GM23248 (cell line): ENCODE measurements around the gene SERPINC1. TPM values are rescaled to one million over a fixed set of nuclear protein-coding genes. Genes with fewer than 3 reads are reported as not detected.

ENCODE experiments used
- DNase-seq: peaks from one replicate; pipeline ENCODE4 v3.0.0-alpha.2; 2015
- H2AFZ ChIP-seq: fragments of 200-600 bp; sonication (generic); 2 replicates; pipeline ENCODE4 v1.6.1; 2016; ENCODE audit warnings: antibody characterized with exemption
- H3F3A ChIP-seq: fragments of 200-600 bp; sonication (generic); 2 replicates; pipeline ENCODE4 v1.6.1; 2016; ENCODE audit warnings: mild to moderate bottlenecking, antibody characterized with exemption, mixed run types; ENCODE audit not compliant: insufficient read depth
- H3K27ac ChIP-seq: fragments of 200-600 bp; sonication (generic); 2 replicates; pipeline ENCODE4 v1.5.1; 2016; ENCODE audit warnings: mild to moderate bottlenecking
- H3K27me3 ChIP-seq: fragments of 200-600 bp; sonication (generic); replicated peaks from 2 replicates; pipeline ENCODE4 v1.6.1; 2016; ENCODE audit warnings: mild to moderate bottlenecking; ENCODE audit not compliant: insufficient read depth
- H3K36me3 ChIP-seq: fragments of 200-600 bp; sonication (generic); 2 replicates; pipeline ENCODE4 v1.6.1; 2016; ENCODE audit warnings: low read depth, mild to moderate bottlenecking
- H3K4me1 ChIP-seq: fragments of 200-600 bp; sonication (generic); 2 replicates; pipeline ENCODE4 v1.6.1; 2016; ENCODE audit warnings: mild to moderate bottlenecking; ENCODE audit not compliant: insufficient read depth
- H3K4me2 ChIP-seq: fragments of 200-600 bp; sonication (generic); one replicate; pipeline ENCODE4 v1.6.1; 2016; ENCODE audit warnings: mild to moderate bottlenecking; ENCODE audit not compliant: unreplicated experiment
- H3K4me3 ChIP-seq: fragments of 200-600 bp; sonication (generic); 2 replicates; pipeline ENCODE4 v1.5.1; 2016; ENCODE audit warnings: mild to moderate bottlenecking
- H3K79me2 ChIP-seq: fragments of 200-600 bp; sonication (generic); 2 replicates; pipeline ENCODE4 v1.6.1; 2016; ENCODE audit warnings: mild to moderate bottlenecking; ENCODE audit not compliant: insufficient read depth
- H3K9ac ChIP-seq: fragments of 200-600 bp; sonication (generic); 2 replicates; pipeline ENCODE4 v1.6.1; 2016; ENCODE audit warnings: mild to moderate bottlenecking
- H3K9me2 ChIP-seq: fragments of 200-600 bp; sonication (generic); 2 replicates; pipeline ENCODE4 v1.6.1; 2016; ENCODE audit warnings: mixed run types, mild to moderate bottlenecking, moderate library complexity; ENCODE audit not compliant: insufficient read depth
- H3K9me3 ChIP-seq: fragments of 200-600 bp; sonication (generic); one replicate; pipeline ENCODE4 v1.6.1; 2017; ENCODE audit warnings: low read depth
- H4K20me1 ChIP-seq: fragments of 200-600 bp; sonication (generic); 2 replicates; pipeline ENCODE4 v1.6.0; 2016; ENCODE audit not compliant: insufficient read depth
- EZH2 ChIP-seq: fragments of 200-600 bp; sonication (generic); IDR thresholded peaks from 2 replicates; pipeline ENCODE4 v1.6.1; 2018; ENCODE audit warnings: antibody characterized with exemption, mild to moderate bottlenecking; ENCODE audit not compliant: insufficient read depth, poor library complexity, severe bottlenecking
- EZH2phosphoT487 ChIP-seq: fragments of 200-600 bp; sonication (generic); IDR thresholded peaks from 2 replicates; pipeline ENCODE4 v1.6.1; 2018; ENCODE audit warnings: antibody characterized with exemption, moderate library complexity, mild to moderate bottlenecking, low read depth; ENCODE audit not compliant: insufficient read depth
- WGBS, 2 experiments: methylation state at CpG; one replicate each; pipeline ENCODE4 v1.1.6; 2015 to 2017; ENCODE audit warnings: low lambda C conversion rate in 2 of 2, low coverage in 1 of 2; ENCODE audit errors: missing lambda C conversion rate in 2 of 2; 5-methylcytosine and 5-hydroxymethylcytosine counted together
- in situ Hi-C: fragments of 300-500 bp; cut with MboI; formaldehyde crosslinking; loops from 2 replicates; pipeline ENCODE4 v1.15.0; 2020
- polyA plus RNA-seq: library from polyadenylated mRNA; unstranded; fragments of >200 nt; fragmentation: Nextera tagmentation; extraction: Ambion mirVana; gene quantifications from 2 replicates; pipeline ENCODE4 v1.2.1, GENCODE V29; 2016
- total RNA-seq: library from RNA; depleted of rRNA; stranded (reverse); fragments of >200 nt; shearing (Covaris generic); gene quantifications from 2 replicates; pipeline ENCODE4 v1.2.3, GENCODE V29; 2014

The SERPINC1 gene
- total and polyA plus RNA-seq, 2 experiments from 2014 or later = not detected

GRCh38 chr1:173925306-173926242 is 8.4 kb upstream of the SERPINC1 start:
- Histone ChIP-seq H3K4me3 (no peak overlapping the region), H3K9me3 (no peaks in the 10 kb centered on the region), H3K9ac (no peak overlapping the region), H3K79me2 (no peaks in the 10 kb centered on the region), H3K27me3 (no peaks in the 10 kb centered on the region), H3F3A (no peaks in the 10 kb centered on the region; the same call in 1 of the 2 replicates), H3K27ac (no peak overlapping the region), H2AFZ (no peak overlapping the region), H3K36me3 (peaks cover 4% of the 10 kb centered on the region; the same call in 1 of the 2 replicates), H4K20me1 (no peaks in the 10 kb centered on the region), H3K4me2 (no peak overlapping the region), H3K9me2 (no peaks in the 10 kb centered on the region), H3K4me1 (no peaks in the 10 kb centered on the region)
- TF ChIP-seq EZH2 (no peak), EZH2phosphoT487 (no peak)
- WGBS, 2 experiments = 85 to 89% methylated on average over 8 of the region's 8 CpGs
- in situ Hi-C loops = no loop called here
- DNase-seq = no peak

- no peak for DNase-seq
- no peaks in the 10 kb centered on the region for H3K27me3 ChIP-seq
- WGBS, 2 experiments = 54% methylated on average over 5 of the region's 5 CpGs
- TF ChIP-seq EZH2 (no peak), EZH2phosphoT487 (no peak)
- no peak overlapping the region for H3K4me3 ChIP-seq
- H3K9ac ChIP-seq = no peak overlapping the region
- no peaks in the 10 kb centered on the region for H3K36me3 ChIP-seq
- no peaks in the 10 kb centered on the region for H3K9me3 ChIP-seq
- H3F3A ChIP-seq = no peaks in the 10 kb centered on the region
- no peaks in the 10 kb centered on the region for H4K20me1 ChIP-seq
- no peaks in the 10 kb centered on the region for H3K9me2 ChIP-seq
- no peaks in the 10 kb centered on the region for H3K4me1 ChIP-seq
- no peak overlapping the region for H3K27ac ChIP-seq
- H2AFZ ChIP-seq = no peak overlapping the region
- H3K4me2 ChIP-seq = no peak overlapping the region
- H3K79me2 ChIP-seq = no peaks in the 10 kb centered on the region
- in situ Hi-C loops = no loop called here
These were observed 3.7 kb upstream of the SERPINC1 start for GRCh38 chr1:173920861-173921260.

- no peak overlapping the region for H3K4me3 ChIP-seq
- no peak overlapping the region for H2AFZ ChIP-seq
- TF ChIP-seq EZH2 = no peak
- TF ChIP-seq EZH2phosphoT487 = no peak
- 67 to 69% methylated on average over 12 of the region's 12 CpGs for WGBS, 2 experiments
- no peak overlapping the region for H3K4me2 ChIP-seq
- H3K4me1 ChIP-seq = no peaks in the 10 kb centered on the region
- H3K9me3 ChIP-seq = no peaks in the 10 kb centered on the region
- in situ Hi-C loops = no loop called here
- H3K9me2 ChIP-seq = no peaks in the 10 kb centered on the region
- H3F3A ChIP-seq = no peaks in the 10 kb centered on the region
- H4K20me1 ChIP-seq = no peaks in the 10 kb centered on the region
- H3K36me3 ChIP-seq = no peaks in the 10 kb centered on the region
- no peak overlapping the region for H3K9ac ChIP-seq
- no peak for DNase-seq
- H3K27ac ChIP-seq = no peak overlapping the region
- no peaks in the 10 kb centered on the region for H3K27me3 ChIP-seq
- no peaks in the 10 kb centered on the region for H3K79me2 ChIP-seq
These were observed 737 bp upstream of the SERPINC1 start for GRCh38 chr1:173917635-173918493.

- WGBS, 2 experiments = 60 to 67% methylated on average over 4 of the region's 4 CpGs
- no peak overlapping the region for H3K4me3 ChIP-seq
- H3K9me2 ChIP-seq = no peaks in the 10 kb centered on the region
- no peak overlapping the region for H3K9ac ChIP-seq
- in situ Hi-C loops = no loop called here
- H3F3A ChIP-seq = no peaks in the 10 kb centered on the region
- H3K27ac ChIP-seq = no peak overlapping the region
- H3K27me3 ChIP-seq = no peaks in the 10 kb centered on the region
- H3K36me3 ChIP-seq = no peaks in the 10 kb centered on the region
- no peak for DNase-seq
- no peaks in the 10 kb centered on the region for H3K9me3 ChIP-seq
- H3K79me2 ChIP-seq = no peaks in the 10 kb centered on the region
- no peaks in the 10 kb centered on the region for H3K4me1 ChIP-seq
- no peak for TF ChIP-seq EZH2
- TF ChIP-seq EZH2phosphoT487 = no peak
- no peak overlapping the region for H3K4me2 ChIP-seq
- no peaks in the 10 kb centered on the region for H4K20me1 ChIP-seq
- H2AFZ ChIP-seq = no peak overlapping the region
These were observed 460 bp downstream of the SERPINC1 start for GRCh38 chr1:173916667-173917066.
